Right lobe of liver (tissue), 6 donors: ENCODE measurements around the gene MPDZ. TPM values are rescaled to one million over a fixed set of nuclear protein-coding genes. Genes with fewer than 3 reads are reported as not detected.

Source experiments
- ATAC-seq, 4 donors: fragments of 200-7000 bp; cut with Tn5 transposase; one replicate each; pipeline ENCODE4 v1.9.1; 2020; ENCODE audit warnings: mild to moderate bottlenecking in 4 of 4, moderate library complexity in 4 of 4
- DNase-seq, 3 donors: peaks; one replicate each; pipeline ENCODE4 v3.0.0-alpha.2; 2020
- H3K27ac ChIP-seq, 3 donors: fragments of 200-600 bp; one replicate each; pipeline ENCODE4 v1.8.0; 2022
- H3K27me3 ChIP-seq, 2 donors: fragments of 200-600 bp; one replicate each; pipeline ENCODE4 v1.8.0; 2022
- H3K36me3 ChIP-seq, 4 donors: fragments of 200-600 bp; sonication (generic) in 1 of 4; one replicate each; pipeline versions ENCODE4 v1.5.1 to v1.8.0; 2017 to 2022; ENCODE audit warnings: control low read depth in 1 of 4
- H3K4me1 ChIP-seq, 4 donors: fragments of 200-600 bp; sonication (generic) in 1 of 4; one replicate each; pipeline versions ENCODE4 v1.5.1 to v1.8.0; 2017 to 2022; ENCODE audit warnings: control low read depth in 1 of 4
- H3K4me3 ChIP-seq, 3 donors: fragments of 200-600 bp; one replicate each; pipeline ENCODE4 v1.8.0; 2022
- H3K9me3 ChIP-seq, 4 donors: fragments of 200-600 bp; sonication (generic) in 1 of 4; one replicate each; pipeline versions ENCODE4 v1.5.1 to v1.8.0; 2017 to 2022; ENCODE audit warnings: control low read depth in 1 of 4
- POLR2A ChIP-seq: fragments of 450-650 bp; IDR thresholded peaks from one replicate; pipeline ENCODE4 v1.6.1; 2017; ENCODE audit warnings: antibody characterized with exemption, mild to moderate bottlenecking
- WGBS: methylation state at CpG from one replicate; pipeline ENCODE4 v1.1.6; 2018; ENCODE audit warnings: low coverage, low lambda C conversion rate; ENCODE audit not compliant: insufficient coverage; ENCODE audit errors: missing lambda C conversion rate; 5-methylcytosine and 5-hydroxymethylcytosine counted together
- intact Hi-C, 2 donors: fragments of 100-400 bp; cut with DNase I; formaldehyde crosslinking; loops; one replicate each; pipeline versions ENCODE4 v1.11.2 to v1.14.1; 2022
- total RNA-seq, 6 experiments: library from RNA; depleted of rRNA in 2 of 6; stranded (reverse); fragments of >200 nt in 2 of 6; fragmentation: NEBNext Ultra II Directional in 3 of 6; extraction: Animal tissue kit (Norgen Biotek cat#: 25700) in 3 of 6; gene quantifications; one replicate each; pipeline versions ENCODE4 v1.1.0 to v1.2.4, GENCODE V29; 2016 to 2023
- TF ChIP-seq, protein P1 (sequence below), 4 donors: fragments of 200-600 bp in 3 of 4; fragments of 450-650 bp in 1 of 4; IDR thresholded peaks; one replicate each; pipeline versions ENCODE4 v1.5.1 to v1.8.0; 2016 to 2022; ENCODE audit warnings: antibody characterized with exemption in 4 of 4, mild to moderate bottlenecking in 2 of 4
- donor health status: DM: no; HTN: yes; CAD: no.
- donor health status: DM: no; HTN: no; CAD: no.
- donor health status: DM: no; HTN: no; CAD: no.
- donor health status: DM: no; HTN: yes; CAD: no.
- donor health status: DM: no; HTN: yes; CAD: no.

Gene MPDZ
- total RNA-seq, 6 experiments from 2014 or later, result 29.3 to 62.8 (median 49.3) TPM

GRCh38 chr9:13166996-13167395 is 112.5 kb downstream of the MPDZ start:
- Histone ChIP-seq H3K4me3 (no peak overlapping the region), H3K27me3 (no peaks in the 10 kb centered on the region), H3K4me1 (peaks cover 0 to 7% (median 0%) of the 10 kb centered on the region in 4 donors), H3K9me3 (no peaks in the 10 kb centered on the region), H3K27ac (no peak overlapping the region), H3K36me3 (peaks cover 0 to 11% (median 1%) of the 10 kb centered on the region in 4 donors)
- intact Hi-C loops, result no loop called here
- no peak for ATAC-seq
- no peak for DNase-seq
- 100% methylated on average over 2 of the region's 2 CpGs for WGBS
- no peak for TF ChIP-seq POLR2A
- TF ChIP-seq, protein P1, sequence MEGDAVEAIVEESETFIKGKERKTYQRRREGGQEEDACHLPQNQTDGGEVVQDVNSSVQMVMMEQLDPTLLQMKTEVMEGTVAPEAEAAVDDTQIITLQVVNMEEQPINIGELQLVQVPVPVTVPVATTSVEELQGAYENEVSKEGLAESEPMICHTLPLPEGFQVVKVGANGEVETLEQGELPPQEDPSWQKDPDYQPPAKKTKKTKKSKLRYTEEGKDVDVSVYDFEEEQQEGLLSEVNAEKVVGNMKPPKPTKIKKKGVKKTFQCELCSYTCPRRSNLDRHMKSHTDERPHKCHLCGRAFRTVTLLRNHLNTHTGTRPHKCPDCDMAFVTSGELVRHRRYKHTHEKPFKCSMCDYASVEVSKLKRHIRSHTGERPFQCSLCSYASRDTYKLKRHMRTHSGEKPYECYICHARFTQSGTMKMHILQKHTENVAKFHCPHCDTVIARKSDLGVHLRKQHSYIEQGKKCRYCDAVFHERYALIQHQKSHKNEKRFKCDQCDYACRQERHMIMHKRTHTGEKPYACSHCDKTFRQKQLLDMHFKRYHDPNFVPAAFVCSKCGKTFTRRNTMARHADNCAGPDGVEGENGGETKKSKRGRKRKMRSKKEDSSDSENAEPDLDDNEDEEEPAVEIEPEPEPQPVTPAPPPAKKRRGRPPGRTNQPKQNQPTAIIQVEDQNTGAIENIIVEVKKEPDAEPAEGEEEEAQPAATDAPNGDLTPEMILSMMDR (IDR thresholded peaks at IDR 0.05), result no peak

- H3K9me3 ChIP-seq, result no peaks in the 10 kb centered on the region
- no peaks in the 10 kb centered on the region for H3K27me3 ChIP-seq
- H3K36me3 ChIP-seq, result peaks cover 0 to 11% (median 2%) of the 10 kb centered on the region in 4 donors
- no peak for ATAC-seq
- TF ChIP-seq, protein P1 (IDR thresholded peaks at IDR 0.05), result no peak
- no peak for TF ChIP-seq POLR2A
- no peak for DNase-seq
- H3K27ac ChIP-seq, result no peak overlapping the region
- H3K4me1 ChIP-seq, result peaks cover 0 to 7% (median 0%) of the 10 kb centered on the region in 4 donors
- H3K4me3 ChIP-seq, result no peak overlapping the region
- intact Hi-C loops, result no loop called here
- WGBS, result 100% methylated on average over 2 of the region's 2 CpGs
Observed at GRCh38 chr9:13165956-13166355, 113.5 kb downstream of the MPDZ start.

- H3K4me3 ChIP-seq, result no peak overlapping the region
- TF ChIP-seq, protein P1 (IDR thresholded peaks at IDR 0.05), result no peak
- TF ChIP-seq POLR2A, result no peak
- peaks cover 0 to 7% (median 0%) of the 10 kb centered on the region in 4 donors for H3K4me1 ChIP-seq
- H3K36me3 ChIP-seq, result peaks cover 0 to 11% (median 2%) of the 10 kb centered on the region in 4 donors
- no peaks in the 10 kb centered on the region for H3K9me3 ChIP-seq
- DNase-seq, result no peak
- no peak overlapping the region for H3K27ac ChIP-seq
- H3K27me3 ChIP-seq, result no peaks in the 10 kb centered on the region
- WGBS, result 95% methylated on average over 7 of the region's 7 CpGs
- no peak for ATAC-seq
- intact Hi-C loops, result no loop called here
Observed at GRCh38 chr9:13165236-13165945, 114.1 kb downstream of the MPDZ start.

DNA sequence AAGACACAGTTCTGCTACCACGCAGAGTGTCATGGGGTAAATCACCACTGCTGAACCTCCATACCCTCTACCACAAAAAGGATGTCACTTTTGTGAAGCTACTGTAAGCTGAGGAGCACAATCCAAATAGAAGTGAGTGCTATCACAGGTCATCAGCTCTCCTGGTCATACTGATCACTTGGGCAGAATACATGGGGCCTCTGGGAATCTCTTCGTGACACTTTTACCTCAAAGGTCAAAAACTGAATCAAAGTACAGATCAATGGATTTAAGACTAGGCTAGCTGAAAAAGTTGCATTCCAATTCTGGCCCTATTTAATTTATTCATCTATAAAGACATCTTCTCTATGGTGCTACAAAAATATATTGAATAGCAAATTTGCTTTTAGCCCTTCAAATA is 115.5 kb downstream of the MPDZ start:
- DNase-seq (no peak), ATAC-seq (peak; percentile 54 to 77 (median 66))
- intact Hi-C loops, result no loop called here
- H3K36me3 ChIP-seq, result peaks cover 0 to 11% (median 2%) of the 10 kb centered on the region in 4 donors
- H3K4me1 ChIP-seq, result peaks cover 0 to 7% (median 0%) of the 10 kb centered on the region in 4 donors
- H3K27ac ChIP-seq, result no peak overlapping the region
- no peak for TF ChIP-seq POLR2A
- TF ChIP-seq, protein P1 (IDR thresholded peaks at IDR 0.05), result no peak
- WGBS, result 25% methylated on average over 1 of the region's 2 CpGs
- no peaks in the 10 kb centered on the region for H3K9me3 ChIP-seq
- H3K4me3 ChIP-seq, result no peak overlapping the region
- no peaks in the 10 kb centered on the region for H3K27me3 ChIP-seq
